Endothelial cell of umbilical vein (primary cell): ENCODE measurements around the gene ACO2.
A peak's percentile ranks its signal among the peaks of the same experiment; 100 is the strongest.

Source experiments
- EZH2 ChIP-seq: IDR thresholded peaks from 2 replicates; pipeline ENCODE4 v1.6.1; 2012; ENCODE audit warnings: borderline replicate concordance, low read depth, mild to moderate bottlenecking, moderate library complexity, low read length, inconsistent platforms; ENCODE audit not compliant: severe bottlenecking
- MAX ChIP-seq: IDR thresholded peaks from 2 replicates; pipeline ENCODE4 v1.6.1; 2011; ENCODE audit not compliant: insufficient read depth, insufficient read length
- MYC ChIP-seq: IDR thresholded peaks from one replicate; pipeline ENCODE4 v1.6.1; 2011; ENCODE audit warnings: mild to moderate bottlenecking, low read depth, low read length
- POLR2A ChIP-seq: IDR thresholded peaks from 2 replicates; pipeline ENCODE4 v1.6.1; 2012; ENCODE audit warnings: low read depth, mild to moderate bottlenecking, control low read depth, low read length
- POLR2AphosphoS5 ChIP-seq: IDR thresholded peaks from 2 replicates; pipeline ENCODE4 v1.6.1; 2012; ENCODE audit warnings: low read depth, mild to moderate bottlenecking, control low read depth, low read length, moderate library complexity; ENCODE audit not compliant: insufficient read depth
- TF ChIP-seq, protein P1 (sequence below), 2 donors: IDR thresholded peaks; 1 replicate in 1 of 2; 2 replicates in 1 of 2; pipeline ENCODE4 v1.5.1; 2011; ENCODE audit warnings: low read length in 2 of 2, mild to moderate bottlenecking in 2 of 2, moderate library complexity in 2 of 2, control low read depth in 1 of 2, inconsistent platforms in 1 of 2, low read depth in 1 of 2; ENCODE audit not compliant: insufficient read depth in 1 of 2; ENCODE audit errors: extremely low read depth in 1 of 2

- TF ChIP-seq, protein P1, sequence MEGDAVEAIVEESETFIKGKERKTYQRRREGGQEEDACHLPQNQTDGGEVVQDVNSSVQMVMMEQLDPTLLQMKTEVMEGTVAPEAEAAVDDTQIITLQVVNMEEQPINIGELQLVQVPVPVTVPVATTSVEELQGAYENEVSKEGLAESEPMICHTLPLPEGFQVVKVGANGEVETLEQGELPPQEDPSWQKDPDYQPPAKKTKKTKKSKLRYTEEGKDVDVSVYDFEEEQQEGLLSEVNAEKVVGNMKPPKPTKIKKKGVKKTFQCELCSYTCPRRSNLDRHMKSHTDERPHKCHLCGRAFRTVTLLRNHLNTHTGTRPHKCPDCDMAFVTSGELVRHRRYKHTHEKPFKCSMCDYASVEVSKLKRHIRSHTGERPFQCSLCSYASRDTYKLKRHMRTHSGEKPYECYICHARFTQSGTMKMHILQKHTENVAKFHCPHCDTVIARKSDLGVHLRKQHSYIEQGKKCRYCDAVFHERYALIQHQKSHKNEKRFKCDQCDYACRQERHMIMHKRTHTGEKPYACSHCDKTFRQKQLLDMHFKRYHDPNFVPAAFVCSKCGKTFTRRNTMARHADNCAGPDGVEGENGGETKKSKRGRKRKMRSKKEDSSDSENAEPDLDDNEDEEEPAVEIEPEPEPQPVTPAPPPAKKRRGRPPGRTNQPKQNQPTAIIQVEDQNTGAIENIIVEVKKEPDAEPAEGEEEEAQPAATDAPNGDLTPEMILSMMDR (IDR thresholded peaks at IDR 0.05; ENCODE audit: extremely low read depth in 1 of 2, insufficient read depth in 1 of 2, low read depth in 1 of 2, low read length in 2 of 2), result no peak
- no peak for TF ChIP-seq EZH2
- TF ChIP-seq POLR2A, result no peak
- peak; percentile 27 for TF ChIP-seq POLR2AphosphoS5
- no peak for TF ChIP-seq MAX
- TF ChIP-seq MYC, result no peak
Observed at GRCh38 chr22:41431656-41432055, 37.3 kb upstream of the ACO2 start.
